Right lobe of liver (tissue), 6 donors: ENCODE results near the gene CERS6. TPM values are rescaled to one million over a fixed set of nuclear protein-coding genes. Genes with fewer than 3 reads are reported as not detected.
A peak's percentile ranks its signal among the peaks of the same experiment; 100 is the strongest.

Source experiments
- ATAC-seq, 4 donors: fragments of 200-7000 bp; cut with Tn5 transposase; one replicate each; pipeline ENCODE4 v1.9.1; 2020; ENCODE audit warnings: mild to moderate bottlenecking in 4 of 4, moderate library complexity in 4 of 4
- DNase-seq, 3 donors: peaks; one replicate each; pipeline ENCODE4 v3.0.0-alpha.2; 2020
- H3K27ac ChIP-seq, 3 donors: fragments of 200-600 bp; one replicate each; pipeline ENCODE4 v1.8.0; 2022
- H3K27me3 ChIP-seq, 2 donors: fragments of 200-600 bp; one replicate each; pipeline ENCODE4 v1.8.0; 2022
- H3K36me3 ChIP-seq, 4 donors: fragments of 200-600 bp; sonication (generic) in 1 of 4; one replicate each; pipeline versions ENCODE4 v1.5.1 to v1.8.0; 2017 to 2022; ENCODE audit warnings: control low read depth in 1 of 4
- H3K4me1 ChIP-seq, 4 donors: fragments of 200-600 bp; sonication (generic) in 1 of 4; one replicate each; pipeline versions ENCODE4 v1.5.1 to v1.8.0; 2017 to 2022; ENCODE audit warnings: control low read depth in 1 of 4
- H3K4me3 ChIP-seq, 3 donors: fragments of 200-600 bp; one replicate each; pipeline ENCODE4 v1.8.0; 2022
- H3K9me3 ChIP-seq, 4 donors: fragments of 200-600 bp; sonication (generic) in 1 of 4; one replicate each; pipeline versions ENCODE4 v1.5.1 to v1.8.0; 2017 to 2022; ENCODE audit warnings: control low read depth in 1 of 4
- CTCF ChIP-seq, 4 donors: fragments of 200-600 bp in 3 of 4; fragments of 450-650 bp in 1 of 4; IDR thresholded peaks; one replicate each; pipeline versions ENCODE4 v1.5.1 to v1.8.0; 2016 to 2022; ENCODE audit warnings: antibody characterized with exemption in 4 of 4, mild to moderate bottlenecking in 2 of 4
- POLR2A ChIP-seq: fragments of 450-650 bp; IDR thresholded peaks from one replicate; pipeline ENCODE4 v1.6.1; 2017; ENCODE audit warnings: antibody characterized with exemption, mild to moderate bottlenecking
- WGBS: methylation state at CpG from one replicate; pipeline ENCODE4 v1.1.6; 2018; ENCODE audit warnings: low coverage, low lambda C conversion rate; ENCODE audit not compliant: insufficient coverage; ENCODE audit errors: missing lambda C conversion rate; 5-methylcytosine and 5-hydroxymethylcytosine counted together
- intact Hi-C, 2 donors: fragments of 100-400 bp; cut with DNase I; formaldehyde crosslinking; loops; one replicate each; pipeline versions ENCODE4 v1.11.2 to v1.14.1; 2022
- total RNA-seq, 6 experiments: library from RNA; depleted of rRNA in 2 of 6; stranded (reverse); fragments of >200 nt in 2 of 6; fragmentation: NEBNext Ultra II Directional in 3 of 6; extraction: Animal tissue kit (Norgen Biotek cat#: 25700) in 3 of 6; gene quantifications; one replicate each; pipeline versions ENCODE4 v1.1.0 to v1.2.4, GENCODE V29; 2016 to 2023
- donor health status: DM: no; HTN: yes; CAD: no.
- donor health status: DM: no; HTN: no; CAD: no.
- donor health status: DM: no; HTN: no; CAD: no.
- donor health status: DM: no; HTN: yes; CAD: no.
- donor health status: DM: no; HTN: yes; CAD: no.

Gene CERS6
- total RNA-seq, 6 experiments from 2014 or later = 10.4 to 30.1 (median 15.6) TPM

DNA sequence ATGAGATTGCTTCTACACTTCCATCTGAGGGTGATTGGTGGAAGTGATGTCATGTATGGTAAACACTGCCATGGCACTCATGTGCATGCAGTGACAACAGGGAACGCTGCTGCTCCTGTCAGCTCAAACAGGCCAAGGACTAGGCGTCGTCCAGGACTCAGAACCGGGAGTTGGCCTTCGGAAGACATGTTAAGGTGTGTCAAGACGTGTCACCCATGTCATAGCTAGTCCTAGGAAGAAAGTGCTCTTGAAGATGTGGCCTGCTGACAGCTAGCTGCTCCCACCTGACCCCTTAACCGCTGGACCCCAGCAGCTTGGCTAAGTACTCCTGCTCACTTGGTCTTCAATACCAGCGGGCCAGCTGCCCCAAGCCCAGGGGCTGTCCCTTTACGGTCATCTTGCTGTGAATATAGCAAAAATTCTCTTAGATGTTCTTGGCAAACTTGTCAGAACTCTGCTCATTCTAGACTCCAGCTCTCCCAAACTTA, 340.1 kb downstream of the CERS6 start:
- Histone ChIP-seq H3K9me3 (no peaks in the 10 kb centered on the region), H3K36me3 (no peaks in the 10 kb centered on the region), H3K4me1 (no peaks in the 10 kb centered on the region), H3K27me3 (no peaks in the 10 kb centered on the region), H3K4me3 (no peak overlapping the region), H3K27ac (peak overlapping the region in 1 of 3 donors; percentile 26)
- ATAC-seq (no peak), DNase-seq (no peak)
- 83% methylated on average over 1 of the region's 9 CpGs for WGBS
- intact Hi-C loops = no loop called here
- TF ChIP-seq POLR2A (no peak), CTCF (IDR thresholded peaks at IDR 0.05) (no peak)

GRCh38 chr2:168796583-168797285, 340.7 kb downstream of the CERS6 start:
- H3K9me3 ChIP-seq = no peaks in the 10 kb centered on the region
- TF ChIP-seq CTCF (IDR thresholded peaks at IDR 0.05) (no peak), POLR2A (no peak)
- no peaks in the 10 kb centered on the region for H3K27me3 ChIP-seq
- H3K4me1 ChIP-seq = no peaks in the 10 kb centered on the region
- ATAC-seq (peak; percentile 66 to 77 (median 74)), DNase-seq (no peak)
- H3K36me3 ChIP-seq = no peaks in the 10 kb centered on the region
- peak overlapping the region in 1 of 3 donors; percentile 20 for H3K27ac ChIP-seq
- 51% methylated on average over 6 of the region's 8 CpGs for WGBS
- intact Hi-C loops = no loop called here
- H3K4me3 ChIP-seq = no peak overlapping the region

- intact Hi-C loops = no loop called here
- DNase-seq (no peak), ATAC-seq (peak in 1 of 4 donors; percentile 35)
- H3K36me3 ChIP-seq = no peaks in the 10 kb centered on the region
- no peaks in the 10 kb centered on the region for H3K4me1 ChIP-seq
- H3K27ac ChIP-seq = peak overlapping the region in 1 of 3 donors; percentile 20
- H3K27me3 ChIP-seq = no peaks in the 10 kb centered on the region
- no peak overlapping the region for H3K4me3 ChIP-seq
- H3K9me3 ChIP-seq = no peaks in the 10 kb centered on the region
- TF ChIP-seq CTCF (IDR thresholded peaks at IDR 0.05) (no peak), POLR2A (no peak)
Observed at GRCh38 chr2:168797286-168797655, 341.2 kb downstream of the CERS6 start.

GRCh38 chr2:168798076-168798887, 342.2 kb downstream of the CERS6 start:
- H3K4me1 ChIP-seq = no peaks in the 10 kb centered on the region
- H3K9me3 ChIP-seq = no peaks in the 10 kb centered on the region
- no peak overlapping the region for H3K4me3 ChIP-seq
- TF ChIP-seq CTCF (IDR thresholded peaks at IDR 0.05) (no peak), POLR2A (no peak)
- H3K27me3 ChIP-seq = no peaks in the 10 kb centered on the region
- H3K36me3 ChIP-seq = no peaks in the 10 kb centered on the region
- intact Hi-C loops = no loop called here
- WGBS = 62% methylated on average over 13 of the region's 13 CpGs
- ATAC-seq = peak; percentile 41 to 61 (median 58)
- H3K27ac ChIP-seq = no peak overlapping the region
- peak in 1 of 3 donors; percentile 34 for DNase-seq
